ENCODE measurements around the gene UBFD1. TPM values are rescaled to one million over a fixed set of nuclear protein-coding genes. Genes with fewer than 3 reads are reported as not detected.

The UBFD1 gene
- polyA plus RNA-seq, 3 donors = 8.0 to 8.9 (median 8.0) TPM

GRCh38 chr16:23552161-23552560, 5.4 kb upstream of the UBFD1 start:
- Histone ChIP-seq H3K27me3 (ENCODE audit: control insufficient read depth in 2 of 2, insufficient read depth in 2 of 2, low read length in 2 of 2) (no peaks in the 10 kb centered on the region), H3K9ac (ENCODE audit: insufficient read depth, low read length, poor library complexity, severe bottlenecking) (no peak overlapping the region), H2AFZ (ENCODE audit: insufficient read depth, low read depth, low read length, poor library complexity, severe bottlenecking) (no peak overlapping the region), H3K27ac (ENCODE audit: low read depth in 1 of 2, low read length in 2 of 2) (no peak overlapping the region), H4K20me1 (ENCODE audit: insufficient read depth, low read length) (no peaks in the 10 kb centered on the region), H3K4me3 (replicated peaks in 1 of 3; ENCODE audit: low read depth in 2 of 3, low read length in 3 of 3) (no peak overlapping the region), H3K36me3 (replicated peaks in 1 of 2; ENCODE audit: control insufficient read depth in 1 of 2, insufficient read depth in 2 of 2, low read length in 2 of 2) (peaks cover 33 to 47% of the 10 kb centered on the region in 2 donors), H3K79me2 (ENCODE audit: insufficient read depth, low read length) (no peaks in the 10 kb centered on the region), H3K4me1 (ENCODE audit: control insufficient read depth in 1 of 2, insufficient read depth in 2 of 2, low read length in 2 of 2) (peaks cover 7 to 10% of the 10 kb centered on the region in 2 donors), H3K4me2 (replicated peaks; ENCODE audit: extremely low read depth, low read length, poor library complexity, severe bottlenecking) (no peak overlapping the region), H3K9me3 (replicated peaks in 1 of 2; ENCODE audit: control insufficient read depth in 1 of 2, insufficient read depth in 1 of 2, low read length in 2 of 2) (no peaks in the 10 kb centered on the region)
- 85% methylated on average over 6 of the region's 6 CpGs for WGBS (ENCODE audit: insufficient coverage)
- peaks cover 9% of the 10 kb centered on the region for H3K4me1 Mint-ChIP-seq
- peaks cover 39 to 48% of the 10 kb centered on the region in 2 donors for H3K36me3 Mint-ChIP-seq
- no peak overlapping the region for H3K27ac Mint-ChIP-seq
- H3K27me3 Mint-ChIP-seq (ENCODE audit: low read depth in 3 of 3) = peaks cover 0 to 2% (median 0%) of the 10 kb centered on the region in 3 donors
- peaks cover 0 to 4% (median 0%) of the 10 kb centered on the region in 7 donors for H3K9me3 Mint-ChIP-seq
- no peak for DNase-seq
- intact Hi-C loops (cut with micrococcal nuclease) = no loop called here
- no peak for TF ChIP-seq CTCF (IDR thresholded peaks at IDR 0.05)
- H3K4me3 Mint-ChIP-seq = no peak overlapping the region

GRCh38 chr16:23554536-23554935, 3.0 kb upstream of the UBFD1 start:
- peaks cover 21% of the 10 kb centered on the region for H3K4me1 Mint-ChIP-seq
- peaks cover 21% of the 10 kb centered on the region for H3K79me2 ChIP-seq (ENCODE audit: insufficient read depth, low read length)

More at GRCh38 chr16:23554536-23554935, 3.0 kb upstream of the UBFD1 start:
- Histone ChIP-seq H3K27ac (ENCODE audit: low read depth in 1 of 2, low read length in 2 of 2) (no peak overlapping the region), H4K20me1 (ENCODE audit: insufficient read depth, low read length) (no peaks in the 10 kb centered on the region), H3K4me2 (replicated peaks; ENCODE audit: extremely low read depth, low read length, poor library complexity, severe bottlenecking) (no peak overlapping the region), H3K4me1 (ENCODE audit: control insufficient read depth in 1 of 2, insufficient read depth in 2 of 2, low read length in 2 of 2) (peaks cover 15 to 22% of the 10 kb centered on the region in 2 donors), H3K4me3 (replicated peaks in 1 of 3; ENCODE audit: low read depth in 2 of 3, low read length in 3 of 3) (no peak overlapping the region), H3K9ac (ENCODE audit: insufficient read depth, low read length, poor library complexity, severe bottlenecking) (no peak overlapping the region), H2AFZ (ENCODE audit: insufficient read depth, low read depth, low read length, poor library complexity, severe bottlenecking) (no peak overlapping the region), H3K36me3 (replicated peaks in 1 of 2; ENCODE audit: control insufficient read depth in 1 of 2, insufficient read depth in 2 of 2, low read length in 2 of 2) (peaks cover 23 to 39% of the 10 kb centered on the region in 2 donors), H3K27me3 (ENCODE audit: control insufficient read depth in 2 of 2, insufficient read depth in 2 of 2, low read length in 2 of 2) (no peaks in the 10 kb centered on the region), H3K9me3 (replicated peaks in 1 of 2; ENCODE audit: control insufficient read depth in 1 of 2, insufficient read depth in 1 of 2, low read length in 2 of 2) (no peaks in the 10 kb centered on the region)
- intact Hi-C loops (cut with micrococcal nuclease) = no loop called here
- TF ChIP-seq CTCF (IDR thresholded peaks at IDR 0.05) = no peak
- Mint-ChIP-seq H3K9me3 (peaks cover 0 to 6% (median 0%) of the 10 kb centered on the region in 7 donors), H3K4me3 (no peak overlapping the region), H3K27ac (no peak overlapping the region), H3K36me3 (peaks cover 29 to 36% of the 10 kb centered on the region in 2 donors), H3K27me3 (ENCODE audit: low read depth in 3 of 3) (peaks cover 0 to 2% (median 0%) of the 10 kb centered on the region in 3 donors)
- DNase-seq = no peak
- WGBS (ENCODE audit: insufficient coverage) = 63% methylated on average over 2 of the region's 3 CpGs
